Stimulated activated CD4-positive, alpha-beta T cell treated with anti-CD3 and anti-CD28 coated beads, Interleukin-2, amount 100 ng/mL, for 48 hours (primary cell): Measurements from ENCODE around the gene C3.
"Not testable (repeated sequence)": the region's sequence is repeated elsewhere in the genome, so short reads cannot be mapped to it uniquely, and the experiment has no call there.

ENCODE experiments used
- DNase-seq, 2 donors: peaks; one replicate each; pipeline ENCODE4 v3.0.0-alpha.2; 2020

The C3 gene

DNA sequence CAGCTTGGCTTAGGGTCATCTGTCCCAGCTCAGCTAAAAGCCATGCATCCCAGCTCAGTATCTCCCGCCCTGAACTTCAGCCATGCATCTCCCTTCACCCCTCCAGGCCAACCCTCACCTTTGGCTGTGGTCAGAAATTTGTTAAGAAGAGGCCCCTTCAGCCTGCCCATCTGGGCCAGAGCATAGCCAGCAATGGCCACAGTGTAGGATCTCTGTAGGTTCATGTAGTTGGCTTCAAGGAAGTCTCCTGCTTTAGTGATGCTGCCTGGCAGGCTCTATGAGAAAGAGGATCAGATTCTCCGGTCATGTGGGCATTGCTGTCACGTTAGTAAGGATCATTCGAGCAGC is 33.8 kb downstream of the C3 start:
- DNase-seq: no peak

GRCh38 chr19:6685962-6686627 is 34.4 kb downstream of the C3 start:
- DNase-seq: no peak

DNA sequence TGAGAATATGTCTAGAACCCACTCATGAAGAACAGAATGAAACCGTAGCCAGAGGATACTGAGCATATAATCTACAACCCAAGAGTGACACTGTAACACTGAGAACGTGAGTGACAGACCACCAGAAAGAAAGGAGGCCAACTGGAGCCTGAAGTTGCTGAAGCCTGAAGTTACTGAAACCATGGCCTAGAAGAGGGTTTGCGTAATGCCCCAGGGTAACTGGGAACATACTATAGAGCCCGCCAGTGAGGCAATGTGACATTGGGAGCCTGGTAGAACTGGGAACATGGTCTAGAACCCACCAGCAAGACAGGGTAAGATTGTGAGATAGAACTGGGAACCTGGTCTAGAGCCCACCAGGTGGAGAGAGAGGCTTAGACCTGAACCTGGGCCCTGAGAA is 35.0 kb downstream of the C3 start:
- DNase-seq: no peak

- DNase-seq: no peak
Observed at GRCh38 chr19:6683971-6684370, 36.5 kb downstream of the C3 start.

DNA sequence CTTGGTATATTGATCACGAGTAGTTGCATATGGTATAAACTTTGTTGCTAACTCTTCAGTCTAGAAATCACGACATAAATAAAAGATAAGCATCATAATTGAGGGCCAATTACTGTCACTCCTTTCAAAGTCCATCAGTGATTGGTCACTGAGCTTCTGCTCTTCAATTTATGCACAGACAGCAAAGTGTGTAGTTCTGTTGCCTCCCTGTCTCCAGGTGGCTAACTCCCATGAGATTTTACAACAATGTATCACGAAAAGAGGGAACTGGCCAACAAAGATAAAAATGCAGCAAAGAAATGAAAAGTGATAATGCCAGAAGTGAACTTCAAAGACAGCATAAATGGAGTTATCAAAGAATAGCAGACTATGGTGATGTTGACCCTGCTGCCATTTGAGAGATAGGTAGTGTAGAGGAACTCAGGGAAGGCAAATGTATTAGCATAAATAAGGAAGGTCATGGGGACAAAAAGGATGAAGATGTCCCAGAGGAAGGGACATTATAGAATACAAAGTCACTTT is 37.8 kb downstream of the C3 start:
- no peak for DNase-seq

- no peak for DNase-seq
Observed at GRCh38 chr19:6680141-6680540, 40.3 kb downstream of the C3 start.

DNA sequence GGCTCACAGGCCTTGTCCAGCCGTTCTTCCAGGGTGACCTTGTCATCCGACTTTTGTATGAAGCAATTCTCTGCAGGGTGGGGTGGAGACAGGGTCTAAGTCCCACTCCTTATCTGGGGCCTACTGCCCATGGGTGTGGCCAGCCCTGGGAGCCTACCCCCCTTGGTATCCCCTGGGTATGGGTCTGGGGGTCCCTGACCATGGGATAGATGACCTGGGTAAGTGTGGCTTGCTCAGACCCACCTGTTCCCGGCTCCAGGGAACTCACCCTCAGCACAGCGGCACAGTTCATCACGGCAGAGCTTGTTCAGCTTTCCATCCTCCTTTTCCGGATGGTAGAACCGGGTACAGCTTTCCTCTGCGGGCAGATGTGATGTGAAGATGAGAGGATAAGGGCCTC is 41.3 kb downstream of the C3 start:
- no peak for DNase-seq

GRCh38 chr19:6678690-6679109 is 41.8 kb downstream of the C3 start:
- peak; percentile 60 to 68 for DNase-seq

DNA sequence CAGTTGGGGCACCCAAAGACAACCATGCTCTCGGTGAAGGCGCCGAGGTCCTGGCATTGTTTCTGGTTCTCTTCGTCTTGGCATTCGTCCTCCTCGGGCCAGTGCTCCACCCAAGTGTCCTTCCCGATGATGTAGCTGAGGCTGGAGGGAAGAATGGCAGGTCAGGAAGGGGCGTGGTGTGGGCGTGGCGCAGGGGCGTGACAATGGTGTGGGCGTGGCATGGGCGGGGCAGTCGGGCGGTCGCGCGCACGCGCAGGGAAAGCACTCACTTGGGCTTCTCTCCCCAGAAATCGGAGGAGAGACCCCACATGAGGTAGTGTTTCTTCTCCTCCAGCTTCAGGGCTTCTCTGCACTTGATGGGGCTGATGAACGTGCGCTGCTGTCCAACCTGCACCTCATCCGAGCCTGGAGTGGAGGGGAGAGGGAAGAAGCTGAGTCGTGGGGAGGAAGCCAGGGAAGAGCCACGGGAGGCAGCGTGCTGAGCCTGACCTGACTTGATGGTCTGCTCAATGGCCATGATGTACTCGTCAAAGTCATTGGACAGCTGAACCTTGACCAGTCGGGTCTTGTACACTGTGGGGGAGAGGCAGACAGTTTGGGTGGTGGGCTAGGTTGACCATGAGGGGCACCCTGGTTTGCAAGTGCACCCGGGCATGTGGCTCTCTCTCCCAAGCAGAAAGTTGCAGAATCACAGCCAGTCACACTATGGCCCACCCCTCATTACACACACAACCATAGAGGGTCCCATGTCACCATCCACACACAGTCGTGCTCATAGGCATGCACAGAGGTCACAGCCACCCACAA is 42.4 kb downstream of the C3 start:
- DNase-seq: peak; percentile 49 to 75

GRCh38 chr19:6677495-6677882 is 43.0 kb downstream of the C3 start:
- no peak for DNase-seq

- no peak for DNase-seq
Observed at GRCh38 chr19:6676288-6676687, 44.2 kb downstream of the C3 start.

- DNase-seq: peak; percentile 79 to 84
Observed at GRCh38 chr19:6674868-6675305, 45.6 kb downstream of the C3 start.

- DNase-seq: not testable (repeated sequence)
Observed at GRCh38 chr19:6674408-6674807, 46.0 kb downstream of the C3 start.

DNA sequence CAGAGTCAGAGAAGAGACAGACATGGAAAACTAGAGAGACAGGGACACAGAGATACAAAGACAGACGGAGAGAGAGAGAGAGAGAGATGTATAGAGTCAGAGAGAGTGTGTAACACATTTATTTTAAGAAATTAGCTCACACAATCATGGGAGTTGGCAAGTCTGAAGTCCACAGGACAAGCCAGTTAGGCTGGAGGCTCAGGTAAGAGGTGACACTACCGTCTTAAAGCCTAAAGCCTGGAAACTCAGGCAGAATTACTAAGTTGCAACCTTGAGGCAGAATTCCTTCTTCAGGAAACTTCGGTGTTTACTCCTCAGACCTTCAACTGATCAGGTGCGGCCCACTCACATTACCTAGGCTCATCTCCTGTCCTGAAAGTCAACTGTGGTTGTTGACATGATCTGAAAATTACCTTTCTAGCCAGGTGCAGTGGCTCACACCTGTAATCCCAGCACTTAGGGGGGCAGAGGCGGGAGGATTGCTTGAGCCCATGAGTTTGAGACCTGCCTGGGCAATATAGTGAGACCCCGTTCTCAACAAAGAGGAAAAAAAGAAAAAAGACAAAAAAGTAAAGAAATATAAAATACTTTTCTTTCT is 47.7 kb downstream of the C3 start:
- no peak for DNase-seq

GRCh38 chr19:6671960-6672359 is 48.5 kb downstream of the C3 start:
- DNase-seq: no peak

GRCh38 chr19:6668691-6669090 is 51.8 kb downstream of the C3 start:
- DNase-seq: no peak

DNA sequence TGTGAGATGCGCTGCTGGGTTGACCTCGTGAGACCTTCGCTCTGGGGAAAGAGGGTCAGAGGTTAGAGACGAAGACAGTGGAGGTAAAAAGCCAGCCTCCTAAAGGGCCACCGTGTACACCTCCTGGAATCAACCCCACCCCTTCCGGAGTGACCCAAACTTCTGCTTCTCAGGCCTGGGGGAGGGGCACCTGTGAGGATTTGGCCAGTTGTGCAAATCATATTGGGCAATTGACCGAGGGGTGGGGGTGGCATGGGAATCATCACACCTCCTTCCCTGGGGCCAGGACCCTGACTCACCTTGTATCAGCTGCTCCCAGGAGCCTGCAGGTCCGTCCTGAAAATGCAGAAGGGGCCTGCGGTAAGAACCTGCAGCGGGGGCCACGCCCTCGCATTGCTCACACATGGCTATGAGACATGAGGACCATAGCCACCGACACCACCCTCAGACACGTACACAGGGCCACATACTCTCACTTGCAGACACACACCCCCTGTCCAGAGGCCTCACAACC is 53.3 kb downstream of the C3 start:
- peak in 1 of 2 donors; percentile 37 for DNase-seq

DNA sequence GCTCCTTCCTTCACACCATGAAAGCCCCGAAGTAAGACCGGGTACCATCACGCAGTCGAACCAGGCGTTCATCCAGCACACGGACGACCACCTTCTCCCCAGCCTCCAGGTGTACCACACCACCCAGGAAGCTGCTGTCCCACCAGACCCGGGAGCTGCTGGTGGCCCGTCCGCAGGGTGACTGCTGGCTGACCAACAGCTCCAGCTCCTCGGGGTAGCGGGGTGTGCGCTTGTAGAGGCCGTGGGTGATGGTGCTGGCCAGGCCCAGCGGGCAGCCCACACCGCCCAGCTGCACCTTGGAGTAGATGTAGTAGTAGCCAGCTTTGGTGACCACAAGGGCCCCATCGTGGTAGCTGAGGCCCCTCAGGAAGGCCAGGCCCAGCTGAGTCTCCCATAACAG is 55.5 kb downstream of the C3 start:
- no peak for DNase-seq

GRCh38 chr19:6663236-6664201 is 56.9 kb downstream of the C3 start:
- no peak for DNase-seq

- no peak for DNase-seq
Observed at GRCh38 chr19:6662702-6663101, 57.7 kb downstream of the C3 start.

- peak; percentile 38 to 39 for DNase-seq
Observed at GRCh38 chr19:6661509-6662244, 58.8 kb downstream of the C3 start.

DNA sequence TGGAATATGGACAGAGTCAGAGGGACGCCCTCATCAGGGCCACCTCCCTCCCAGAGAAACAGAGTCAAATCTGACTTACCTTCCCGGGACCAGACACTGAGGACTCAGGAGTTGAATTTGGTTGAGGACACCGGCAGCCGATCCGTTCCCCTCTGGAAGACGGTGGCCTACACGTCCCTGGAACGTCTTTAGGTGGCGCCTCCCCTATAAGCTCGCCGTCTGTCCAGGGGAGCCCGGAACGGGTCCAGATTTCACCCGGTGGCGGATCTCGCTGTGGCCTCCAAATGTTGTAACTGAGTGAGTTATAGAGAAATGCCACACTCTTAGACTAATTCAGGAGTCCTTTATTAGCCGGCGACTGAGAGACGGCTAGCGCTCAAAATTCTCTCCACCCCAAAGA is 59.5 kb downstream of the C3 start:
- DNase-seq: no peak
